ENCODE results near the gene PPP1CB. TPM values are rescaled to one million over a fixed set of nuclear protein-coding genes. Genes with fewer than 3 reads are reported as not detected.

Gene PPP1CB
- total and polyA plus RNA-seq, 5 donors = 126 to 417 (median 380) TPM

GRCh38 chr2:28745225-28745624 is 6.4 kb upstream of the PPP1CB start:
- Histone ChIP-seq H3K4me3 (ENCODE audit: low read length) (no peak overlapping the region), H3K27ac (ENCODE audit: low read length) (no peak overlapping the region), H3K4me1 (ENCODE audit: control insufficient read depth, insufficient read depth, low read length) (peaks cover 1% of the 10 kb centered on the region), H3K27me3 (ENCODE audit: control insufficient read depth, insufficient read depth) (no peaks in the 10 kb centered on the region), H3K9me3 (ENCODE audit: control insufficient read depth, low read length) (no peaks in the 10 kb centered on the region)
- ATAC-seq = peak in 1 of 2 donors; percentile 25
- 61% methylated on average over 2 of the region's 2 CpGs for WGBS
- intact Hi-C loops (cut with DNase I) = no loop called here
- DNase-seq = no peak

DNA sequence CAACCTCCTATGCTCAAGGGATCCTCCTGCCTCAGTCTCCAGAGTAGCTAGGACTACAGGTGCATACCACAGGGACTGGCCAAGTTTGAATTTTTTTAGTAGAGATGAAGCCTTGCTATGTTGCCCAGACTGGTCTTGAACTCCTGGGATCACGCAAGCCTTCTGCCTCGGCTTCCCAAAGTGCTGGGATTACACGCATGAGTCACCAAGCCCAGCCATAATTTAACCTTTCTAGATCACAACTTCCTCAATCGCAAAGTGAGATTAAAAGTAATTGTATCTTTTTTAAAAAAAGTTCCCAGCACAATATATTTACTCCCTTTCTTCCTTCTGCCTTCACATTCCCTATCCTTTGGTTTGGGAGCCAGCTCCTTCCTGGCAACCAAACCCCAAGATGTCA is 5.8 kb upstream of the PPP1CB start:
- no peaks in the 10 kb centered on the region for H3K27me3 ChIP-seq (ENCODE audit: control insufficient read depth, insufficient read depth)
- no peak for ATAC-seq
- no peak for DNase-seq
- intact Hi-C loops (cut with DNase I) = no loop called here
- H3K27ac ChIP-seq (ENCODE audit: low read length) = peak overlapping the region; percentile 49
- no peaks in the 10 kb centered on the region for H3K9me3 ChIP-seq (ENCODE audit: control insufficient read depth, low read length)
- H3K4me1 ChIP-seq (ENCODE audit: control insufficient read depth, insufficient read depth, low read length) = peaks cover 4% of the 10 kb centered on the region
- H3K4me3 ChIP-seq (ENCODE audit: low read length) = no peak overlapping the region
- WGBS = 87% methylated on average over 4 of the region's 4 CpGs

- Histone ChIP-seq H3K4me3 (ENCODE audit: low read length) (no peak overlapping the region), H3K27me3 (ENCODE audit: control insufficient read depth, insufficient read depth) (no peaks in the 10 kb centered on the region), H3K27ac (ENCODE audit: low read length) (peak overlapping the region; percentile 49), H3K9me3 (ENCODE audit: control insufficient read depth, low read length) (no peaks in the 10 kb centered on the region), H3K4me1 (ENCODE audit: control insufficient read depth, insufficient read depth, low read length) (peaks cover 4% of the 10 kb centered on the region)
- no peak for ATAC-seq
- WGBS = 82% methylated on average over 3 of the region's 3 CpGs
- no peak for DNase-seq
- intact Hi-C loops (cut with DNase I) = no loop called here
These were observed 5.1 kb upstream of the PPP1CB start for GRCh38 chr2:28746429-28747111.

- WGBS = 95% methylated on average over 1 of the region's 1 CpG
- no peak for DNase-seq
- Histone ChIP-seq H3K27ac (ENCODE audit: low read length) (no peak overlapping the region), H3K4me3 (ENCODE audit: low read length) (no peak overlapping the region), H3K27me3 (ENCODE audit: control insufficient read depth, insufficient read depth) (no peaks in the 10 kb centered on the region), H3K9me3 (ENCODE audit: control insufficient read depth, low read length) (no peaks in the 10 kb centered on the region), H3K4me1 (ENCODE audit: control insufficient read depth, insufficient read depth, low read length) (peaks cover 4% of the 10 kb centered on the region)
- intact Hi-C loops (cut with DNase I) = no loop called here
- no peak for ATAC-seq
These were observed 3.9 kb upstream of the PPP1CB start for GRCh38 chr2:28747714-28748113.

GRCh38 chr2:28748176-28748575 is 3.5 kb upstream of the PPP1CB start:
- DNase-seq = no peak
- H3K27me3 ChIP-seq (ENCODE audit: control insufficient read depth, insufficient read depth) = no peaks in the 10 kb centered on the region
- intact Hi-C loops (cut with DNase I) = no loop called here
- H3K4me3 ChIP-seq (ENCODE audit: low read length) = no peak overlapping the region
- WGBS = 94% methylated on average over 2 of the region's 2 CpGs
- ATAC-seq = no peak
- H3K4me1 ChIP-seq (ENCODE audit: control insufficient read depth, insufficient read depth, low read length) = peaks cover 4% of the 10 kb centered on the region
- H3K27ac ChIP-seq (ENCODE audit: low read length) = no peak overlapping the region
- no peaks in the 10 kb centered on the region for H3K9me3 ChIP-seq (ENCODE audit: control insufficient read depth, low read length)

DNA sequence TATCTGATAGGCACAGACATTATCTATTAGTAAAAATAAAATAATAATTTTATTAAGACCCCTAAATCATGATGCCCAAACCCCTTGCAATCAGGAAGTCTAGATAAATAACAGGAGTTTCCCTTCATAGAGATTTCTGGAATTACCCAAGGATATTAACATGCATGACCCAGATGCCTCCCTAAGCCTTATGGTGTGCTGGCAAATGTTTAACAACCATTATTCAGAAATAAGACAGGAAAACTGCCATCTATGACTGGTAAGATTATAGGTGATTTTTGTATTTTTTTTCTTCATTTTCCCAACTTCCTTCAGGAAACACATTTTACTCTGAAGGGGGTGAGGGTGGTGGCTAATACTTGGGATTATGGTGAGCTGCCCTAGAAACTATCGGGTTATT is 2.7 kb upstream of the PPP1CB start:
- DNase-seq = no peak
- no peaks in the 10 kb centered on the region for H3K27me3 ChIP-seq (ENCODE audit: control insufficient read depth, insufficient read depth)
- H3K4me3 ChIP-seq (ENCODE audit: low read length) = no peak overlapping the region
- no peak for ATAC-seq
- 86% methylated on average over 1 of the region's 1 CpG for WGBS
- no peaks in the 10 kb centered on the region for H3K9me3 ChIP-seq (ENCODE audit: control insufficient read depth, low read length)
- H3K27ac ChIP-seq (ENCODE audit: low read length) = no peak overlapping the region
- intact Hi-C loops (cut with DNase I) = no loop called here
- H3K4me1 ChIP-seq (ENCODE audit: control insufficient read depth, insufficient read depth, low read length) = peaks cover 4% of the 10 kb centered on the region

DNA sequence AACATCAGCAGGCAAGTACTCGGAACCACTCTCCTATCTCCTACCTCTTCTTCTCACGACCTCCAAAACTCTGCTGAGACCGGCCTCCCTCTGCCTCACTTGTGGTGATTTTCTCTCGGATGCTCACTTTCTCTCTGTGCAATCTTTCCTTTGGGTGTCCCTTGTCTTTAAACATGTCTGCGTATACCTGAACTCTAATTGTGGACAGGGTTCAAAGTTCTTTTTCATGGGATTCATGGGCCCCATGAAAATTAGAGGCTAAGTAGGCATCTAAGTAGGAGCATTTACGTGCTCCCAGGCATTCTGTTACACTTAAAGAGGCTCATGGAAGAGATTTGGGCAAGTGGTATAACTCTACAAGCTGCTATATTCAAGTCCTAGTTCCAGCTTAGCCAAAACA is 2.1 kb upstream of the PPP1CB start:
- 97% methylated on average over 6 of the region's 6 CpGs for WGBS
- H3K9me3 ChIP-seq (ENCODE audit: control insufficient read depth, low read length) = no peaks in the 10 kb centered on the region
- H3K27ac ChIP-seq (ENCODE audit: low read length) = no peak overlapping the region
- no peaks in the 10 kb centered on the region for H3K27me3 ChIP-seq (ENCODE audit: control insufficient read depth, insufficient read depth)
- ATAC-seq (no peak), DNase-seq (no peak)
- no peak overlapping the region for H3K4me3 ChIP-seq (ENCODE audit: low read length)
- intact Hi-C loops (cut with DNase I) = no loop called here
- H3K4me1 ChIP-seq (ENCODE audit: control insufficient read depth, insufficient read depth, low read length) = peaks cover 4% of the 10 kb centered on the region

- ATAC-seq (peak in 1 of 2 donors; percentile 2), DNase-seq (no peak)
- Histone ChIP-seq H3K27me3 (ENCODE audit: control insufficient read depth, insufficient read depth) (no peaks in the 10 kb centered on the region), H3K27ac (ENCODE audit: low read length) (peak overlapping the region; percentile 96), H3K9me3 (ENCODE audit: control insufficient read depth, low read length) (no peaks in the 10 kb centered on the region), H3K4me1 (ENCODE audit: control insufficient read depth, insufficient read depth, low read length) (peaks cover 7% of the 10 kb centered on the region), H3K4me3 (ENCODE audit: low read length) (peak overlapping the region; percentile 84)
- intact Hi-C loops (cut with DNase I) = loop anchor here in 3 of 4 donors (5.0 to 10.0 kb wide), 4 partner anchors 88 to 186 kb away; no protein-coding TSS in a partner anchor
- 13% methylated on average over 14 of the region's 14 CpGs for WGBS
These were observed 1.0 kb upstream of the PPP1CB start for GRCh38 chr2:28750316-28751251.

GRCh38 chr2:28751956-28752630 is 463 bp downstream of the PPP1CB start:
- peak in 1 of 3 donors; percentile 75 for DNase-seq
- intact Hi-C loops (cut with DNase I) = loop anchor here in 3 of 4 donors (2.0 to 10.0 kb wide), 5 partner anchors 89 to 187 kb away; no protein-coding TSS in a partner anchor
- under 1% methylated on average over 78 of the region's 78 CpGs for WGBS
- peaks cover 7% of the 10 kb centered on the region for H3K4me1 ChIP-seq (ENCODE audit: control insufficient read depth, insufficient read depth, low read length)
- no peaks in the 10 kb centered on the region for H3K27me3 ChIP-seq (ENCODE audit: control insufficient read depth, insufficient read depth)
- ATAC-seq = peak; percentile 57 to 69
- H3K4me3 ChIP-seq (ENCODE audit: low read length) = peak overlapping the region; percentile 84
- H3K9me3 ChIP-seq (ENCODE audit: control insufficient read depth, low read length) = no peaks in the 10 kb centered on the region
- H3K27ac ChIP-seq (ENCODE audit: low read length) = peak overlapping the region; percentile 94

GRCh38 chr2:28752631-28753376 is 1.2 kb downstream of the PPP1CB start:
- H3K4me1 ChIP-seq (ENCODE audit: control insufficient read depth, insufficient read depth, low read length) = peaks cover 7% of the 10 kb centered on the region
- under 1% methylated on average over 14 of the region's 14 CpGs for whole genome bisulfite sequencing
- H3K27ac ChIP-seq (ENCODE audit: low read length) = peak overlapping the region; percentile 94
- H3K27me3 ChIP-seq (ENCODE audit: control insufficient read depth, insufficient read depth) = no peaks in the 10 kb centered on the region
- intact Hi-C loops (cut with DNase I) = loop anchor here in 3 of 4 donors (1.0 to 10.0 kb wide), 6 partner anchors 90 to 188 kb away; no protein-coding TSS in a partner anchor
- peak overlapping the region; percentile 84 for H3K4me3 ChIP-seq (ENCODE audit: low read length)
- H3K9me3 ChIP-seq (ENCODE audit: control insufficient read depth, low read length) = no peaks in the 10 kb centered on the region
- no peak for DNase-seq
- no peak for ATAC-seq

All from right cardiac atrium (tissue), 5 donors.